Measurements from ENCODE around the gene DEPDC5. TPM values are rescaled to one million over a fixed set of nuclear protein-coding genes. Genes with fewer than 3 reads are reported as not detected.

The DEPDC5 gene
- total RNA-seq (2022; extraction: Qiagen RNA extraction) = 2.4 to 6.0 TPM (median 4.9 TPM) in 5 replicates

DNA sequence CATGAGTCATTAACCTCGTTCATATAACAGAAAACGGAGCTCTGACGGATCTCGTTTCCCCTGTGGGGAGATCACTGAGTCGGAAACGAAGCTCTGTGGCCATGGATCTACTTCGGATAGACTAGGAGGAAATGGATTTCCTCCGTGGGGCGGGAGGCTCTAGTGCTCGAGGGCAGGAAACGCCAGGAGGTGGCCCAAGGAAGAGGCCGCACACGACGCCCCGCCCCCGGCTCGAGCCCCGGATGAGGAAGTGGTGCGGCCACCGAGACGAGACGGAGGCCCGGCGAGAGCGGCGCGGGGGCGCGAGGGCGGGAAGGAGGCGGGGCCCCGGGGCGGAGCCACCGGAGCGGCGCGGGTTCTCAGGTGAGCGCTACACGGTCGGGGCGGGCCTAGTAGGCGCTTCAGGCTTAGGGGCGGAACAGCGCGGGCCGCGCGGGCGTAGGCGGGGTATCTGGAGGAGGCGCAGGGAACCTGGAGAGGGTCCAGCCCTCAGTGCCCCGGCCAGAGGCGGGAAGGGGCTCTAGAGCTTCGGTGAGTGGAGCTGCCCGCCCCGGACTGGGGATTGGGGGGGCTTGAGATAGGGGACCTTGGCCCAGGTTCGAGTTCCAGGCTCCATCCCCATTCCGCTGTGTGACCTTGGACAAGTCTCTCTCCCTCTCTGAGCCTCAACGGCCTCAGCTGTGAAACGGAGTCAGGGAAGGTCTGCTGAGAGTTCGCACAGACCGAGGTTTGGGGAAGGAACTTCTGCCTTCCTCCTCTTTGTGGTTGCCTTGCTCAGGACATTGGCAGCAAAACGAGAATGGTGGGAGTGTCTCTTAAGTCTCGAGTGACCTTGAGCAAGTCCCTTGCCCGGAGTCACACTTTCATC lies at the start of gene DEPDC5:
TSS of gene DEPDC5 (plus strand) at position 386 of the 868 bp plus-strand sequence. CDS start 903 bp downstream, outside the sequence.

DNA sequence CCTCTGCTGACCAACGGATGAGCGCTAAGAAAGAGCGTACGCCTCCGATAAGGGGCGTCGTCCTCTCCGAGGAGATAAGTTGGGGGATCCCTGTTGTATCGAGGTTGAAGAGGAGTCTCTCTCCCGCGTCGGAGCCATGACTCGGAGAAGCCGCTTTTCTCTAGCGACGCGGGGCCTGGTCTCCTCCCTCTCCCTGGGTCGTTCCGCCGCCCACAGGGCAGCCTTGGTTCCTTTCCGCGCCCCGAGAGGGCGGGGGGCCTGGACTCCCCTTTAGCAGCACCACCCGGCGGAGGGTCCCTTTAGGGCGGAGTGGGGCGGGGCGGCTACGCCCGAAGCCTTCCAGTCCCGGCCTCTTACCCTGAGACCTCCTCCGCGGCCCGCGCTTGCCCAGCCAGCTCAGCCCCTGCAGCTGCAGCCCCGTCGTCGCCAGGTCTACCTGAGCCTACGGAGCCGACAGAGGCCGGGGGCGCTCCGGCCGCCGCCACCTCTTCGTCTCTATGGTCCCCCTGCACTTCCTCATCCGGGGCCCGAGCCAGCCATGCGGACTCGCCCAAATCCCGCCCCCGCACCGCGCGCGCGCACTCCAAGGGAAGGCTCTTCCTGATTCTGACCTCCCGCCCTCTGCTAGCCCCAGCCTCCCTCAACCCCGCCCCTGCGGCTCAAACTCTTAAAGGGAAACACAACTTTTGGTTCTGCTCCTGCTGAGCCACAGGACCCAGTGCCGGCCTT lies 4.0 kb upstream of the DEPDC5 start, which contains the start of gene PRR14L:
TSS of gene PRR14L (minus strand) at position 497 of the 729 bp plus-strand sequence. CDS start 11,272 bp downstream, outside the sequence.

GRCh38 chr22:31943978-31944699 lies 190.3 kb downstream of the DEPDC5 start, which contains the start of gene YWHAH:
YWHAH (plus strand) TSS chr22:31944535; CDS start chr22:31944734, 199 bp downstream.

Other genes with a start within 250 kb of the DEPDC5 start
- 21.5 to 28.7 TPM (median 27.1 TPM) in 5 replicates for gene PISD, start 91.8 kb upstream of the DEPDC5 start, total RNA-seq (2022; extraction: Qiagen RNA extraction)
- 6.1 to 9.7 TPM (median 8.1 TPM) in 5 replicates for gene PRR14L, start 3.9 kb upstream of the DEPDC5 start, total RNA-seq (2022; extraction: Qiagen RNA extraction)
- gene YWHAH, start 190.5 kb downstream of the DEPDC5 start, total RNA-seq (2022; extraction: Qiagen RNA extraction) = 118 to 156 TPM (median 150 TPM) in 5 replicates